Neural cell (in vitro differentiated cells): ENCODE data around the gene RAVER1. TPM values are rescaled to one million over a fixed set of nuclear protein-coding genes. Genes with fewer than 3 reads are reported as not detected.

Source experiments
- H2AFZ ChIP-seq: fragments of 200-600, 300-800 bp; sonication (generic), shearing (Covaris generic); 2 replicates; pipeline ENCODE4 v1.6.0; 2014; ENCODE audit warnings: low read depth, mild to moderate bottlenecking, antibody characterized with exemption, low read length, moderate library complexity
- H3F3A ChIP-seq: fragments of 200-600 bp; shearing (Covaris generic); 2 replicates; pipeline ENCODE4 v1.6.1; 2016; ENCODE audit warnings: mild to moderate bottlenecking, moderate library complexity, mixed read lengths, antibody characterized with exemption, low read length; ENCODE audit not compliant: insufficient read depth, poor library complexity, severe bottlenecking
- H3K27ac ChIP-seq: fragments of 200-600, 300-800 bp; sonication (generic), shearing (Covaris generic); 2 replicates; pipeline ENCODE4 v1.5.1; 2014; ENCODE audit warnings: mild to moderate bottlenecking, low read length, moderate library complexity
- H3K27me3 ChIP-seq: fragments of 300-800, 200-600 bp; sonication (generic), shearing (Covaris generic); 2 replicates; pipeline ENCODE4 v1.6.0; 2014; ENCODE audit warnings: mild to moderate bottlenecking, low read depth, low read length, moderate library complexity; ENCODE audit not compliant: insufficient read depth
- H3K36me3 ChIP-seq: fragments of 300-800, 200-600 bp; sonication (generic), shearing (Covaris generic); 2 replicates; pipeline ENCODE4 v1.5.1; 2014; ENCODE audit warnings: mild to moderate bottlenecking, antibody characterized with exemption, low read length, moderate library complexity; ENCODE audit not compliant: insufficient read depth
- H3K4me2 ChIP-seq: fragments of 300-800, 200-600 bp; sonication (generic), shearing (Covaris generic); 2 replicates; pipeline ENCODE4 v1.6.0; 2014; ENCODE audit warnings: mild to moderate bottlenecking, low read length
- H3K4me3 ChIP-seq: fragments of 300-800, 200-600 bp; sonication (generic), shearing (Covaris generic); 2 replicates; pipeline ENCODE4 v1.5.1; 2014; ENCODE audit warnings: mild to moderate bottlenecking, low read length, moderate library complexity
- H3K79me2 ChIP-seq: fragments of 200-600 bp; shearing (Covaris generic); replicated peaks from 2 replicates; pipeline ENCODE4 v1.6.0; 2014; ENCODE audit warnings: mild to moderate bottlenecking, low read length, moderate library complexity; ENCODE audit not compliant: insufficient read depth
- H3K9ac ChIP-seq: fragments of 300-800, 200-600 bp; sonication (generic), shearing (Covaris generic); 2 replicates; pipeline ENCODE4 v1.6.1; 2016; ENCODE audit warnings: mild to moderate bottlenecking, low read length, mixed read lengths
- H3K9me2 ChIP-seq: fragments of 200-600 bp; shearing (Covaris generic); 2 replicates; pipeline ENCODE4 v1.6.1; 2016; ENCODE audit warnings: mild to moderate bottlenecking, low read length, mixed read lengths; ENCODE audit not compliant: insufficient read depth
- H3K9me3 ChIP-seq: fragments of 200-600, 300-800 bp; sonication (generic), shearing (Covaris generic); 2 replicates; pipeline ENCODE4 v1.6.1; 2016; ENCODE audit warnings: mild to moderate bottlenecking, mixed run types, low read length, moderate library complexity, mixed read lengths
- H4K20me1 ChIP-seq: fragments of 200-600 bp; shearing (Covaris generic); 2 replicates; pipeline ENCODE4 v1.6.1; 2016; ENCODE audit warnings: mild to moderate bottlenecking, mixed run types; ENCODE audit not compliant: insufficient read depth
- CTCF ChIP-seq: fragments of 450-650 bp; IDR thresholded peaks from 2 replicates; pipeline ENCODE4 v1.5.1; 2014; ENCODE audit warnings: antibody characterized with exemption, mild to moderate bottlenecking, moderate library complexity; ENCODE audit not compliant: poor library complexity, severe bottlenecking
- EP300 ChIP-seq: fragments of 450-650 bp; conservative IDR thresholded peaks from 2 replicates; pipeline ENCODE4 v1.6.1; 2014; ENCODE audit warnings: antibody characterized with exemption, mild to moderate bottlenecking, moderate library complexity; ENCODE audit not compliant: poor library complexity, severe bottlenecking
- EZH2 ChIP-seq: fragments of 200-600, 300-800 bp; shearing (Covaris generic), sonication (generic); IDR thresholded peaks from 2 replicates; pipeline ENCODE4 v1.6.1; 2014; ENCODE audit warnings: antibody characterized with exemption, low read length, borderline replicate concordance, mild to moderate bottlenecking; ENCODE audit not compliant: insufficient read depth, poor library complexity, severe bottlenecking
- MXI1 ChIP-seq: fragments of 450-650 bp; conservative IDR thresholded peaks from 2 replicates; pipeline ENCODE4 v1.6.1; 2014; ENCODE audit warnings: antibody characterized with exemption, mild to moderate bottlenecking; ENCODE audit not compliant: poor library complexity, severe bottlenecking
- POLR2AphosphoS5 ChIP-seq: IDR thresholded peaks from 2 replicates; pipeline ENCODE4 v1.6.1; 2012
- RAD21 ChIP-seq: fragments of 450-650 bp; conservative IDR thresholded peaks from 2 replicates; pipeline ENCODE4 v1.6.1; 2014; ENCODE audit warnings: antibody characterized with exemption, mild to moderate bottlenecking, moderate library complexity
- SMC3 ChIP-seq: fragments of 450-650 bp; conservative IDR thresholded peaks from 2 replicates; pipeline ENCODE4 v1.6.1; 2014; ENCODE audit warnings: antibody characterized with exemption, mild to moderate bottlenecking, moderate library complexity; ENCODE audit not compliant: poor library complexity
- TAF1 ChIP-seq: IDR thresholded peaks from 2 replicates; pipeline ENCODE4 v1.6.1; 2012; ENCODE audit warnings: low read depth
- polyA plus RNA-seq: library from polyadenylated mRNA; depleted of rRNA; stranded (reverse); fragments of >200 nt; gene quantifications from 2 replicates; pipeline ENCODE4 v1.2.3, GENCODE V29; 2014
- TF ChIP-seq, protein P1 (sequence below): IDR thresholded peaks from 2 replicates; pipeline ENCODE4 v1.6.1; 2012; ENCODE audit warnings: borderline replicate concordance

Gene RAVER1
- polyA plus RNA-seq, 1 donor from 2014 or later = 1.3 TPM

GRCh38 chr19:10343495-10343894 is 10.2 kb upstream of the RAVER1 start:
- no peak overlapping the region for H2AFZ ChIP-seq
- no peaks in the 10 kb centered on the region for H3K79me2 ChIP-seq
- no peaks in the 10 kb centered on the region for H3K9me2 ChIP-seq
- no peaks in the 10 kb centered on the region for H3K36me3 ChIP-seq
- no peak overlapping the region for H3K4me3 ChIP-seq
- no peaks in the 10 kb centered on the region for H3K9me3 ChIP-seq
- TF ChIP-seq TAF1 = no peak
- TF ChIP-seq POLR2AphosphoS5 = no peak
- no peak for TF ChIP-seq EP300
- TF ChIP-seq RAD21 = no peak
- TF ChIP-seq EZH2 = no peak
- TF ChIP-seq, protein P1, sequence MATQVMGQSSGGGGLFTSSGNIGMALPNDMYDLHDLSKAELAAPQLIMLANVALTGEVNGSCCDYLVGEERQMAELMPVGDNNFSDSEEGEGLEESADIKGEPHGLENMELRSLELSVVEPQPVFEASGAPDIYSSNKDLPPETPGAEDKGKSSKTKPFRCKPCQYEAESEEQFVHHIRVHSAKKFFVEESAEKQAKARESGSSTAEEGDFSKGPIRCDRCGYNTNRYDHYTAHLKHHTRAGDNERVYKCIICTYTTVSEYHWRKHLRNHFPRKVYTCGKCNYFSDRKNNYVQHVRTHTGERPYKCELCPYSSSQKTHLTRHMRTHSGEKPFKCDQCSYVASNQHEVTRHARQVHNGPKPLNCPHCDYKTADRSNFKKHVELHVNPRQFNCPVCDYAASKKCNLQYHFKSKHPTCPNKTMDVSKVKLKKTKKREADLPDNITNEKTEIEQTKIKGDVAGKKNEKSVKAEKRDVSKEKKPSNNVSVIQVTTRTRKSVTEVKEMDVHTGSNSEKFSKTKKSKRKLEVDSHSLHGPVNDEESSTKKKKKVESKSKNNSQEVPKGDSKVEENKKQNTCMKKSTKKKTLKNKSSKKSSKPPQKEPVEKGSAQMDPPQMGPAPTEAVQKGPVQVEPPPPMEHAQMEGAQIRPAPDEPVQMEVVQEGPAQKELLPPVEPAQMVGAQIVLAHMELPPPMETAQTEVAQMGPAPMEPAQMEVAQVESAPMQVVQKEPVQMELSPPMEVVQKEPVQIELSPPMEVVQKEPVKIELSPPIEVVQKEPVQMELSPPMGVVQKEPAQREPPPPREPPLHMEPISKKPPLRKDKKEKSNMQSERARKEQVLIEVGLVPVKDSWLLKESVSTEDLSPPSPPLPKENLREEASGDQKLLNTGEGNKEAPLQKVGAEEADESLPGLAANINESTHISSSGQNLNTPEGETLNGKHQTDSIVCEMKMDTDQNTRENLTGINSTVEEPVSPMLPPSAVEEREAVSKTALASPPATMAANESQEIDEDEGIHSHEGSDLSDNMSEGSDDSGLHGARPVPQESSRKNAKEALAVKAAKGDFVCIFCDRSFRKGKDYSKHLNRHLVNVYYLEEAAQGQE = no peak
- TF ChIP-seq CTCF = no peak
- TF ChIP-seq SMC3 = no peak
- TF ChIP-seq MXI1 = no peak
- no peaks in the 10 kb centered on the region for H3F3A ChIP-seq
- H3K9ac ChIP-seq = no peak overlapping the region
- H3K4me2 ChIP-seq = no peak overlapping the region
- H3K27me3 ChIP-seq = no peaks in the 10 kb centered on the region
- no peaks in the 10 kb centered on the region for H4K20me1 ChIP-seq
- no peak overlapping the region for H3K27ac ChIP-seq

DNA sequence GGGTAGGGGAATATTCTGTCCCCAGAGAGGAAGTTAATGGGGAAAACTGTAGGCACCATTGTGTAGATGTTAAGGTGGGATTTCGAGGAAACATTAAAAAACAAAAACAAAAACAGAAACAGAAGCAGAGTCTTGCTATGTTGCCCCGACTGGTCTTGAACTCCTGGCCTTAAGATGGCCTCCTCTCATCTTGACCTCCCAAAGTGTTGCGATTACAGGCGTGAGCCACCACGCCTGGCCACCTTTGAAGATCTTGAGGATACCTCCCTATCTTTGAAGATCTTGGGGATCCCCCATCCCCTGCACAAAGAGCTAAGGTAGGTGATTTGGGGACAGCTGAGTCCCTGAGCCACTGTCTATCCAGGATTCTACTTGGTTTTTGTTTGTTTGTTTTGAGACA is 6.6 kb upstream of the RAVER1 start:
- Histone ChIP-seq H3F3A (no peaks in the 10 kb centered on the region), H3K27me3 (no peaks in the 10 kb centered on the region), H3K4me3 (no peak overlapping the region), H3K9me2 (no peaks in the 10 kb centered on the region), H2AFZ (no peak overlapping the region), H3K27ac (no peak overlapping the region), H3K79me2 (no peaks in the 10 kb centered on the region), H4K20me1 (no peaks in the 10 kb centered on the region), H3K4me2 (no peak overlapping the region), H3K36me3 (no peaks in the 10 kb centered on the region), H3K9ac (no peak overlapping the region), H3K9me3 (no peaks in the 10 kb centered on the region)
- TF ChIP-seq SMC3 (no peak), MXI1 (no peak), CTCF (no peak), EZH2 (no peak), POLR2AphosphoS5 (no peak), EP300 (no peak), RAD21 (no peak), TAF1 (no peak)
- TF ChIP-seq, protein P1 = no peak
